ENCODE data around the gene GPSM1. TPM values are rescaled to one million over a fixed set of nuclear protein-coding genes. Genes with fewer than 3 reads are reported as not detected.

GPSM1 gene
- polyA plus RNA-seq, 1 donor = 28.5 TPM

DNA sequence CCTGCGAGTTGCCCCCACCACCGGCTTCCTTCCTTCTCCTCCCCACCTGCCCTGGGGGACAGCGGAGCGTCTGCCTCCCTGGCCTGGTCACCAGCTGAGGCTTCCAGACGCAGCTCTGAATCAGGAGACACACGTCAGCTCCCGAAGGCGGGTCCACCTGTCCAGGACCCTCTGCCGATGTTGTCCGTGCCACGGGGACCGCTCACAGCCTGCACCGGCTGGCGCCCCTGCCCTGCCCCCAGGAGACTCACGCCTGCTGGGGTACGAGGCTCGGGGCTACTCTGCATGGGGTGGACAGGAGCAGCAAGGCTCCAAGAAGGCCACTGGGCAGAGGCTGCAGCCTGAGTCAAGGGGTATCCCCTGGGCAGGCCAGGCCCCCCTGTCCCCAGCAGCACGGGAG lies 21.5 kb upstream of the GPSM1 start:
- DNase-seq = no peak

DNA sequence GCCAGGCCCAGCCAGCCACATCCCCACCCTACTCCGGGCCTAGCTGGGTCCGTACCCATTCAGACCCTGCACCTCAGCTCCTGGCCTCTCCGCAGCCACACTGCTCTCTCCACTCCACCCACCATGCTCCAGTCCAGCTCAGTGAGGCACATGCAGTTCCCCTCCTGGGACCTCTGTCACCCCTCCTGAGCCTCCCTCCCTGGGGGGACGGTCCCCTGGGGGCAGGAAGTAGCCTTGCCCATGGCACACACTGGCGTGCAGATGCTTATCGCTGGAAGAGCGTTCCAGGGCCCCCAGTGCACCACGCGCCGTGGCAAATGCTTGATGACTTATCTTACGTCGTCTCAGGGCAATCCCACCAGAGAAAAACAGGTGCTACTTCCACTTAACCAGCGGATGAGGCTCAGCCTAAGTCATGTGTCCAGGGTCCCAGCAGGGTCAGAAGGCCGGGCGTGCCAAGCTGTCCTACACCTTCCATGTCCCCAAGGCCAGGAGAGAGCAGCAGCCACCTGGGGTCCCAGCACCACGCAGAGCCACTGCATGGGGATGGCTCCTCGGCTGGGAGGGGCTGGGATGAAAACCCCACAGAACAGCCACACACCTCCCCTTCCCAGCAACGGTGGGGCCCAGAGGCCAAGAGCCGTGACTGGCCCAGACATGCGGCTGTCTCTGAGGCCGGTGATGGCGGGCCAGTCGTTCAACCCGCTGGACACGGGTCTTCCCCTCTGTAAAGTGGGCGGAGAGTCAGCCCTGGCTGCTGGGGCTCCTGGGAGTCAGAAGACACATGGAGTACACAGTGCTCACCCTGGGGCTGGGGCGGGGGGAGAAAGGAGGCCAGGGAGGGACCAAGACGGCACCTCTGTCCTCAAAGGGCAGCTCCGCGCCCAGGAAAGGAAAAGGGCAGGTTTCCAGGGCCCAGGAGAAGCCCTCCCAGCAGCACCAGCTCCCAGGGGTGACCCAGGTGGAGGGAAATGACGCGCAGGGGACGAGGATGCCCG lies 20.8 kb upstream of the GPSM1 start:
- no peak for DNase-seq

GRCh38 chr9:136307215-136307750 lies 20.1 kb upstream of the GPSM1 start:
- DNase-seq = no peak

- DNase-seq = no peak
Measured at GRCh38 chr9:136308006-136308701, 19.2 kb upstream of the GPSM1 start.

DNA sequence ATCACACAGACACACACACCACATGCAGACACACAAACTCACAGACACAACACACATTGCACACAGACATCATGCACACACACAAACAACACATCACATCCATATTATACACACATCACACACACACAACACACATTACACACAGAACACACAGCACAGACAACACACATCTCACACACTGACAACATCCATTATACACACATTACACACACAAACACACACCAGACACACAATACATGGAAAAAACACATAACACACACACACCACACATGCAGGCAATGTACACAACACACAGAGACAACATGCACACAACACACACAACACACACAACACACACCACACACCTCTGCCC lies 18.7 kb upstream of the GPSM1 start:
- no peak for DNase-seq

DNA sequence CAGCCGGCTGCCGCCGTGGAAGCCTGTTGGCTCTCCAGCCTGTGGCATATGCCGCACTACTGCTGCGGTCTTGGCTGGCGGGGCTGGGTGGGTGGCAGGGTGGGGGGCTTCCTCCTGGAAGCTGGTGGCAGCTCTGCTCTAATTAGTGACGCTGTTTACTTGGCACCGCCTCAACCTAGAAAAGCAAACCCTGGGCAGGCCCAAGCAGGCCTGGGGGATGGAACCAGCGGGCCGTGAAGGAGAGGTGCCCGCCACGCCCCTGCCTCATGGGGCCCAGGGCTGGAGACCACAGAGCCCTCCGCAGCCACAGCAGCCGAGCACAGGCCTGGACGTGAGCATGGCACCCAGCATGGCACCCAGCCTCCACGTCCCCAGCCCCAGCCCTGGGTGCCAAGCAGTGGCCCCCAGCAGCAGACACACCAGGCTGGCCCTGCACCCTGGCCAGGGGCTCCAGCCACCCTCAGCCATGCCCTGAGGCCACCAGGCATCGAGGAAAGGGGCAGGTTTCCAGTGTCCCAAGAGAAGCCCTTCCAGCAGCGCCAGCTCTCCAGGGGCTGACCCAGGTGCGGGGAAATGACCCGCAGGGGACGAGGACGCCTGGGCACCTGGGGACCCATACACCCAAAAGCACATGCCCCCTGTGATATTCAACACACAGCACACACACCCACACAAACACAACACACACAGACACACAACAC lies 18.1 kb upstream of the GPSM1 start:
- no peak for DNase-seq

GRCh38 chr9:136309806-136310220 lies 17.5 kb upstream of the GPSM1 start:
- DNase-seq = no peak

GRCh38 chr9:136310273-136311030 lies 16.9 kb upstream of the GPSM1 start:
- DNase-seq = no peak

DNA sequence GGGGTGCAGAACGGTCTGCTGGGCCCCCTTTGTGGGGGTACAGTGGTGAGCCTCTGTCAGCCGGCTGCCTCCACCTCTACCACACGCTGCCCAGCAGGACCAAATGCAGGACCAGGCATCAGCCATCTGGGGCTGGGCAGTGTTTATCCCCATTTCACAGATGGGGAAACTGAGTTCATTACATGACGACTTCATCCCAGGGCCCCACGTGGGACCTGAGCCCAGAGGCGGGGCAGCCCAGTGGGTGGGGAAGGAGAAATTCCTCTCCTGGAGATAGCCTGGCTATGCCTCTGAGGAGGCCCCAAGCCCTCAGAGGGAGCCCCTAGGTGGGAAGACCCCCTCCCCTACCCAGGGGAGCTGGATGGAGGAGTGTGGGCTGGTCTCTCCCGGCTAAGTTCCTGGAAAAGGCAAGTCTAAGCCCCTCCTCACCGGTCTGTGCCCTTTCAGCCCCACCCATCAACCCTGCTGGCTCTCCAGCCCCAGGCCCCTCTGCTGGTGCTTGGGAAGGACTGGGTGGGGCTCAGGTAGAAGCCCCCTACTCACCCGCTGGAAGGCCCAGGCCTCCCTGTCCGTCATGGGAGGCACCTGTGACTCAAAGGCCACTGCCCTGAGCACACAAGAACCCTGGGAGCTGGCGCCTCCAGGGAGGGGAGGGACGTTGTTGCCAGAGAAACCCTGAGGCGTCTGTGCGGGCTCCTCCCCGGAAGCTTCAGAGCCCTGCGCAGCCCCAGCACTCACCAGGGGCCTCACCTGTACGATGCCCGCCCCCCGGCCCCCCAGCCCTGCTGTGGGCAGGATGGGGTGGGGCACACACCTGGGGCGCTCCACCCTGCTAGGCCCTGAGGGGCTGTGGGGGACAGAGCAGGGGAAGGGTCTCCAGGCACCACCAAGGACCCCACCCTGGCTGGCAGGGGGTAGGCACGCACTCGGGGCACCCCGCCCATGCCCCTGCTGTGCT lies 16.0 kb upstream of the GPSM1 start:
- DNase-seq = no peak

GRCh38 chr9:136312009-136312375 lies 15.3 kb upstream of the GPSM1 start:
- no peak for DNase-seq

GRCh38 chr9:136312436-136312835 lies 14.9 kb upstream of the GPSM1 start:
- no peak for DNase-seq

GRCh38 chr9:136313111-136314055 lies 14.0 kb upstream of the GPSM1 start:
- DNase-seq = no peak

GRCh38 chr9:136314056-136314416 lies 13.3 kb upstream of the GPSM1 start:
- DNase-seq = no peak

DNA sequence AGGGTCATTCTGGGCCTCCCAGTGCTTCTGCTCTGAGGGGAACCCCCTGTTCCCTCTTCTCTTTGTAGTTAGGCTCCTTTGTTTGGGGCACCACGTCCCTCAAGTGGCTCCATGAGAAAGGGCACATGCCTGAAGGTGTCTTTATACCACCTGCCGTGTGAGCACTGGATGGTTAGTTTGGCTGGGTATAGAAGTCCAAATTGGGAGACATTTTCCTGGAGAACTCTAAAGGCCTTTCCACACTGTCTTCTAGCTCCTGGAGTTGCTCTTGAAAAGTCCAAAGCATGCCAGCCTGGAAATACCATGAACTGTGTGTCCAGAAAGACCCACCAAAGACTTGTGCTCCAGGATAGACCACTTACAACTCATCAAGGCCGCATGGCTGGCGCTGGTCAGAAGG lies 12.4 kb upstream of the GPSM1 start:
- DNase-seq = no peak

DNA sequence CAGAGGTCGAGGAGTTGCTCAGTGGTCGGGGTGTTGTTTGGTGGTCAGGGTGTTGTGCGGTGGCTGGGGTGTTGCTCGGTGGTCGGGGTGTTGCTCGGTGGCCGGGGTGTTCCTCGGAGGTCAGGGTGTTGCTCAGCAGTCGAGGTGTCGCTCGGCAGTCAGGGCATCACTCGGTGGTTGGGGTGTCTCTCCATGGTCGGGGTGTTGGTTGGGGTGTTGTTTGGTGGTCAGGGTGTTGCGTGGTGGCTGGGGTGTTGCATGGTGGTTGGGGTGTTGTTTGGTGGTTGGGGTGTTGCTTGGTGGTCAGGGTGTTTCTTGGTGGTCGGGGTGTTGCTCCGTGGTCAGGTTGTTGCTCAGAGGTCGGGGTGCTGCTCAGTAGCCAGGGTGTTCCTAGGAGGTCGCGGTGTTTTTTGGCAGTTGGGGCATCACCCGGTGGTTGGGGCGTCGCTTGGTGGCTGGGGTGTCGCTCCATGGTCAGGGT lies 11.0 kb upstream of the GPSM1 start:
- no peak for DNase-seq

DNA sequence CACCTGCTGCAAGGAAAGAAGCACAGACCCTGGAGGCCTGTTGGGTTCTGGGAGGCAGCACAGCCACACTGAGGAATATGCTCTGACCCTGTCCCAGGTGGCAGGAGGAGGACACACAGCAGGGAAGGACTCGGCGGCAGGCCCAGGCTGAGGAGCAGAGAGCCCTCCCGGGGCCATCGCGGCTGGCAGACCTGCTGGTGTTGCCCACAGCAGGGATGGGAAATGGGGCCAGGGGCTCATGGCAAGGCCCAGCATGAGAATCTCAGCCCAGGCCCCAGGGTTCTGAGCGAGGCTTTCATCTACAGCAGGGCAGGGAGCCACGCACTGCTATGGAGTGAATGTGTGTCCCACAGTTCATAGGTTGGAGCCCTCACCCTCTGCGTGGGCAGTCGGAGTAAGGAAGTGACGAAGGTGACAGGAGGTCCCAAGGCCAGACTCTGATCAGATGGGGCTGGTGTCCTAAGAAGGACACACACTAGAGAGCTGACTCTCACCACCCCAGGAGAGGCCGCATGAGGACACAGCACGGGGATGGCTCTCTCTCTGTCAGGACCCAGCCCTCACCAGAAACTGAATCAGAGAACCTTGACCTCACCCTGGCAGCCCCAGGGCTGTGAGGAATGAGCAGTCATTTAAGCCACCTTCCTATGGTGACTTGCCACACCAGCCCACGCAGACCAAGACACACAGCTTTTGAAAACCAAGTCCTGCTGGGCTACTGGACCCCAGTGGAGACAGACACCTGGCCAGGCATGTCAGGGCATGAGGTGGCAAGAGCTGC lies 10.3 kb upstream of the GPSM1 start:
- no peak for DNase-seq

GRCh38 chr9:136317695-136318094 lies 9.6 kb upstream of the GPSM1 start:
- DNase-seq = no peak

- no peak for DNase-seq
Measured at GRCh38 chr9:136318111-136318775, 9.1 kb upstream of the GPSM1 start.
